H9 (cell line): ENCODE results near the gene ZNF264. TPM values are rescaled to one million over a fixed set of nuclear protein-coding genes. Genes with fewer than 3 reads are reported as not detected.
A peak's percentile ranks its signal among the peaks of the same experiment; 100 is the strongest.

Experiments used
- DNase-seq: peaks from one replicate; pipeline ENCODE4 v3.0.0-alpha.2; 2017
- H2AFZ ChIP-seq: one replicate; pipeline ENCODE4 v1.6.1; 2013; ENCODE audit warnings: mild to moderate bottlenecking, low read length, control low read depth, moderate library complexity
- H2AK5ac ChIP-seq: 2 replicates; pipeline ENCODE4 v1.6.1; 2013; ENCODE audit warnings: low read length, control low read depth, mixed read lengths; ENCODE audit not compliant: insufficient read length
- H2BK120ac ChIP-seq: one replicate; pipeline ENCODE4 v1.6.1; 2013; ENCODE audit warnings: low read depth, mild to moderate bottlenecking, low read length, control low read depth, inconsistent platforms; ENCODE audit not compliant: poor library complexity, severe bottlenecking
- H2BK12ac ChIP-seq: 2 replicates; pipeline ENCODE4 v1.6.1; 2013; ENCODE audit warnings: low read length, control low read depth, mixed read lengths, low read depth; ENCODE audit not compliant: insufficient read length
- H2BK15ac ChIP-seq: 2 replicates; pipeline ENCODE4 v1.6.1; 2013; ENCODE audit warnings: low read depth, low read length, control low read depth
- H2BK20ac ChIP-seq: one replicate; pipeline ENCODE4 v1.6.1; 2013; ENCODE audit warnings: low read depth, mild to moderate bottlenecking, low read length, control low read depth, inconsistent platforms; ENCODE audit not compliant: poor library complexity, severe bottlenecking
- H2BK5ac ChIP-seq: 2 replicates; pipeline ENCODE4 v1.6.1; 2013; ENCODE audit warnings: low read length, control low read depth, mixed read lengths; ENCODE audit not compliant: insufficient read length
- H3K14ac ChIP-seq: 2 replicates; pipeline ENCODE4 v1.6.1; 2013; ENCODE audit warnings: low read length, control low read depth; ENCODE audit not compliant: insufficient read depth
- H3K18ac ChIP-seq: 2 replicates; pipeline ENCODE4 v1.6.1; 2013; ENCODE audit warnings: low read depth, mild to moderate bottlenecking, mixed read lengths, low read length, control low read depth; ENCODE audit not compliant: insufficient read length
- H3K23ac ChIP-seq: 2 replicates; pipeline ENCODE4 v1.6.1; 2013; ENCODE audit warnings: low read length, control low read depth, mixed read lengths, low read depth; ENCODE audit not compliant: insufficient read length
- H3K23me2 ChIP-seq: 2 replicates; pipeline ENCODE4 v1.6.1; 2013; ENCODE audit warnings: low read depth, mild to moderate bottlenecking, mixed read lengths, low read length, control low read depth; ENCODE audit not compliant: insufficient read length, poor library complexity, severe bottlenecking
- H3K27ac ChIP-seq: 2 replicates; pipeline ENCODE4 v1.5.1; 2013; ENCODE audit warnings: low read length, control low read depth, mixed read lengths, low read depth; ENCODE audit not compliant: insufficient read length
- H3K27me3 ChIP-seq: 2 replicates; pipeline ENCODE4 v1.6.1; 2013; ENCODE audit warnings: low read length, control low read depth, inconsistent platforms; ENCODE audit not compliant: insufficient read depth
- H3K4ac ChIP-seq: 2 replicates; pipeline ENCODE4 v1.6.1; 2013; ENCODE audit warnings: low read depth, mild to moderate bottlenecking, control low read depth, inconsistent platforms, low read length, moderate library complexity
- H3K4me1 ChIP-seq: 2 replicates; pipeline ENCODE4 v1.6.1; 2013; ENCODE audit warnings: low read length, control low read depth, inconsistent platforms; ENCODE audit not compliant: insufficient read depth
- H3K4me2 ChIP-seq: 2 replicates; pipeline ENCODE4 v1.6.1; 2013; ENCODE audit warnings: low read length, control low read depth, mixed read lengths; ENCODE audit not compliant: insufficient read length, insufficient read depth
- H3K56ac ChIP-seq: 2 replicates; pipeline ENCODE4 v1.6.1; 2013; ENCODE audit warnings: low read depth, mild to moderate bottlenecking, mixed read lengths, low read length, control low read depth; ENCODE audit not compliant: insufficient read length
- H3K79me1 ChIP-seq: 2 replicates; pipeline ENCODE4 v1.6.1; 2013; ENCODE audit warnings: low read depth, mild to moderate bottlenecking, moderate library complexity, low read length, control low read depth, inconsistent platforms; ENCODE audit not compliant: insufficient read depth, poor library complexity, severe bottlenecking
- H3K79me2 ChIP-seq: 2 replicates; pipeline ENCODE4 v1.6.1; 2013; ENCODE audit warnings: low read length, control low read depth, inconsistent platforms; ENCODE audit not compliant: insufficient read depth
- H3K9ac ChIP-seq: 2 replicates; pipeline ENCODE4 v1.6.1; 2013; ENCODE audit warnings: low read length, control low read depth, mixed read lengths; ENCODE audit not compliant: insufficient read length; ENCODE audit errors: extremely low read depth
- H3K9me3 ChIP-seq: one replicate; pipeline ENCODE4 v1.6.1; 2013; ENCODE audit warnings: low read depth, low read length, inconsistent platforms; ENCODE audit not compliant: control insufficient read depth
- H3T11ph ChIP-seq: one replicate; pipeline ENCODE4 v1.6.1; 2013; ENCODE audit warnings: mild to moderate bottlenecking, low read length, control low read depth, inconsistent platforms
- H4K20me1 ChIP-seq: one replicate; pipeline ENCODE4 v1.6.1; 2013; ENCODE audit not compliant: control insufficient read depth, insufficient read length, insufficient read depth
- H4K5ac ChIP-seq: 2 replicates; pipeline ENCODE4 v1.6.1; 2013; ENCODE audit warnings: low read depth, mild to moderate bottlenecking, mixed read lengths, low read length, control low read depth; ENCODE audit not compliant: insufficient read length
- H4K8ac ChIP-seq: replicated peaks from 2 replicates; pipeline ENCODE4 v1.6.1; 2013; ENCODE audit warnings: low read length, control low read depth, mixed read lengths, low read depth; ENCODE audit not compliant: insufficient read length
- H4K91ac ChIP-seq: 2 replicates; pipeline ENCODE4 v1.6.1; 2013; ENCODE audit warnings: low read depth, mild to moderate bottlenecking, moderate library complexity, mixed read lengths, low read length, control low read depth; ENCODE audit not compliant: insufficient read length
- H3K27ac Mint-ChIP-seq, 3 experiments: 2 replicates in 2 of 3; 3 replicates in 1 of 3; pipeline ENCODE4 v1.8.0; 2020 to 2021; ENCODE audit warnings: mixed read lengths in 3 of 3, mild to moderate bottlenecking in 1 of 3, moderate library complexity in 1 of 3
- H3K27me3 Mint-ChIP-seq: 2 replicates; pipeline ENCODE4 v1.8.0; 2021; ENCODE audit warnings: low read depth, mild to moderate bottlenecking, moderate library complexity, mixed read lengths
- H3K36me3 Mint-ChIP-seq, 3 experiments: 2 replicates in 2 of 3; 3 replicates in 1 of 3; pipeline ENCODE4 v1.8.0; 2020 to 2021; ENCODE audit warnings: low read depth in 3 of 3, mixed read lengths in 3 of 3; ENCODE audit not compliant: insufficient read depth in 1 of 3
- H3K4me1 Mint-ChIP-seq, 2 experiments: 2 replicates each; pipeline ENCODE4 v1.8.0; 2020; ENCODE audit warnings: mixed read lengths in 2 of 2
- H3K4me3 Mint-ChIP-seq, 2 experiments: 2 replicates in 1 of 2; 3 replicates in 1 of 2; pipeline ENCODE4 v1.8.0; 2020 to 2021; ENCODE audit warnings: mild to moderate bottlenecking in 2 of 2, mixed read lengths in 2 of 2, moderate library complexity in 1 of 2
- H3K9me3 Mint-ChIP-seq, 2 experiments: 2 replicates in 1 of 2; 3 replicates in 1 of 2; pipeline ENCODE4 v1.8.0; 2020; ENCODE audit warnings: mild to moderate bottlenecking in 2 of 2, mixed read lengths in 2 of 2, moderate library complexity in 1 of 2
- CTCF ChIP-seq: fragments of 200-600 bp; sonication (generic); conservative IDR thresholded peaks from 3 replicates; pipeline ENCODE4 v1.8.0; 2021; ENCODE audit warnings: antibody characterized with exemption, mild to moderate bottlenecking
- WGBS: extraction: QIAGEN DNeasy Blood & Tissue Kit; methylation state at CpG from one replicate; pipeline ENCODE4 v1.1.7; 2013; ENCODE audit warnings: missing lambda C conversion rate, low lambda C conversion rate, mixed read lengths; ENCODE audit not compliant: insufficient read length; ENCODE audit errors: extremely low coverage; 5-methylcytosine and 5-hydroxymethylcytosine counted together
- long read RNA-seq: library from polyadenylated mRNA; unstranded; transcript quantifications from one replicate; pipeline ENCODE4 v2.0.0, GENCODE V29; 2020
- total RNA-seq: library from RNA; stranded (reverse); gene quantifications from 2 replicates; pipeline ENCODE4 v1.2.1, GENCODE V29; 2021

ZNF264 gene
- 23.4 and 25.3 TPM in 2 replicates for total RNA-seq
- long read RNA-seq, partial matches to known transcripts, result 0 of 2 reads
- long read RNA-seq, other reads (novel, unspliced or antisense), result 2 of 2 reads

GRCh38 chr19:57191141-57192076 is at the start of gene ZNF264:
ZNF264 (plus strand) TSS chr19:57191500; CDS start chr19:57191914, 414 bp downstream.
- H3T11ph ChIP-seq, result no peak within 1 kb of the TSS
- H3K79me1 ChIP-seq, result no peaks in the 10 kb centered on the region
- H2AFZ ChIP-seq, result peak within 1 kb of the TSS; percentile 12
- no peak within 1 kb of the TSS for H4K91ac ChIP-seq
- peak within 1 kb of the TSS; percentile 66 for H3K9ac ChIP-seq
- H4K20me1 ChIP-seq, result no peaks in the 10 kb centered on the region
- no peaks in the 10 kb centered on the region for H3K27me3 ChIP-seq
- peaks cover 16% of the 10 kb centered on the region for H3K9me3 ChIP-seq
- H2BK120ac ChIP-seq, result no peak within 1 kb of the TSS
- no peak within 1 kb of the TSS for H2BK15ac ChIP-seq
- H2BK12ac ChIP-seq, result no peak within 1 kb of the TSS
- no peak within 1 kb of the TSS for H2AK5ac ChIP-seq
- peak within 1 kb of the TSS; percentile 45 for H4K5ac ChIP-seq
- Mint-ChIP-seq H3K36me3 (peaks cover 52 to 55% (median 54%) of the 10 kb centered on the region in 3 experiments), H3K4me3 (peak within 1 kb of the TSS; percentile 95 to 97), H3K9me3 (peaks cover 39 to 40% of the 10 kb centered on the region in 2 experiments), H3K27me3 (peaks cover 19% of the 10 kb centered on the region), H3K4me1 (peaks cover 12 to 17% of the 10 kb centered on the region in 2 experiments), H3K27ac (peak within 1 kb of the TSS; percentile 93 to 99 (median 95); a peak in 6 of 7 replicates)
- H3K4ac ChIP-seq, result no peak within 1 kb of the TSS
- no peak within 1 kb of the TSS for H3K23ac ChIP-seq
- H3K56ac ChIP-seq, result no peak within 1 kb of the TSS
- H3K79me2 ChIP-seq, result peaks cover 8% of the 10 kb centered on the region; the same call in 1 of the 2 replicates
- no peak within 1 kb of the TSS for H2BK5ac ChIP-seq
- no CpG with 5 or more reads among the region's 81 CpGs for whole genome bisulfite sequencing
- peak within 1 kb of the TSS; percentile 16 for H3K27ac ChIP-seq
- peak within 1 kb of the TSS; percentile 76 for H3K18ac ChIP-seq
- peak within 1 kb of the TSS; percentile 87 for H3K14ac ChIP-seq
- H3K4me1 ChIP-seq, result no peaks in the 10 kb centered on the region
- H2BK20ac ChIP-seq, result no peak within 1 kb of the TSS
- peaks cover 12% of the 10 kb centered on the region for H3K23me2 ChIP-seq
- peak; percentile 88 for DNase-seq
- peak within 1 kb of the TSS; percentile 86 for H3K4me2 ChIP-seq
- 0 out of 3 replicates have a peak, but pooled peaks have one; percentile 15 for TF ChIP-seq CTCF
- H4K8ac ChIP-seq, result no peak within 1 kb of the TSS
